GM23248 (cell line): ENCODE data around the gene ADPGK. TPM values are rescaled to one million over a fixed set of nuclear protein-coding genes. Genes with fewer than 3 reads are reported as not detected.
A peak's percentile ranks its signal among the peaks of the same experiment; 100 is the strongest.

Experiments
- DNase-seq: peaks from one replicate; pipeline ENCODE4 v3.0.0-alpha.2; 2015
- H2AFZ ChIP-seq: fragments of 200-600 bp; sonication (generic); 2 replicates; pipeline ENCODE4 v1.6.1; 2016; ENCODE audit warnings: antibody characterized with exemption
- H3F3A ChIP-seq: fragments of 200-600 bp; sonication (generic); 2 replicates; pipeline ENCODE4 v1.6.1; 2016; ENCODE audit warnings: mild to moderate bottlenecking, antibody characterized with exemption, mixed run types; ENCODE audit not compliant: insufficient read depth
- H3K27ac ChIP-seq: fragments of 200-600 bp; sonication (generic); 2 replicates; pipeline ENCODE4 v1.5.1; 2016; ENCODE audit warnings: mild to moderate bottlenecking
- H3K27me3 ChIP-seq: fragments of 200-600 bp; sonication (generic); replicated peaks from 2 replicates; pipeline ENCODE4 v1.6.1; 2016; ENCODE audit warnings: mild to moderate bottlenecking; ENCODE audit not compliant: insufficient read depth
- H3K36me3 ChIP-seq: fragments of 200-600 bp; sonication (generic); 2 replicates; pipeline ENCODE4 v1.6.1; 2016; ENCODE audit warnings: low read depth, mild to moderate bottlenecking
- H3K4me1 ChIP-seq: fragments of 200-600 bp; sonication (generic); 2 replicates; pipeline ENCODE4 v1.6.1; 2016; ENCODE audit warnings: mild to moderate bottlenecking; ENCODE audit not compliant: insufficient read depth
- H3K4me2 ChIP-seq: fragments of 200-600 bp; sonication (generic); one replicate; pipeline ENCODE4 v1.6.1; 2016; ENCODE audit warnings: mild to moderate bottlenecking; ENCODE audit not compliant: unreplicated experiment
- H3K4me3 ChIP-seq: fragments of 200-600 bp; sonication (generic); 2 replicates; pipeline ENCODE4 v1.5.1; 2016; ENCODE audit warnings: mild to moderate bottlenecking
- H3K79me2 ChIP-seq: fragments of 200-600 bp; sonication (generic); 2 replicates; pipeline ENCODE4 v1.6.1; 2016; ENCODE audit warnings: mild to moderate bottlenecking; ENCODE audit not compliant: insufficient read depth
- H3K9ac ChIP-seq: fragments of 200-600 bp; sonication (generic); 2 replicates; pipeline ENCODE4 v1.6.1; 2016; ENCODE audit warnings: mild to moderate bottlenecking
- H3K9me2 ChIP-seq: fragments of 200-600 bp; sonication (generic); 2 replicates; pipeline ENCODE4 v1.6.1; 2016; ENCODE audit warnings: mixed run types, mild to moderate bottlenecking, moderate library complexity; ENCODE audit not compliant: insufficient read depth
- H3K9me3 ChIP-seq: fragments of 200-600 bp; sonication (generic); one replicate; pipeline ENCODE4 v1.6.1; 2017; ENCODE audit warnings: low read depth
- H4K20me1 ChIP-seq: fragments of 200-600 bp; sonication (generic); 2 replicates; pipeline ENCODE4 v1.6.0; 2016; ENCODE audit not compliant: insufficient read depth
- EZH2 ChIP-seq: fragments of 200-600 bp; sonication (generic); IDR thresholded peaks from 2 replicates; pipeline ENCODE4 v1.6.1; 2018; ENCODE audit warnings: antibody characterized with exemption, mild to moderate bottlenecking; ENCODE audit not compliant: insufficient read depth, poor library complexity, severe bottlenecking
- EZH2phosphoT487 ChIP-seq: fragments of 200-600 bp; sonication (generic); IDR thresholded peaks from 2 replicates; pipeline ENCODE4 v1.6.1; 2018; ENCODE audit warnings: antibody characterized with exemption, moderate library complexity, mild to moderate bottlenecking, low read depth; ENCODE audit not compliant: insufficient read depth
- WGBS, 2 experiments: methylation state at CpG; one replicate each; pipeline ENCODE4 v1.1.6; 2015 to 2017; ENCODE audit warnings: low lambda C conversion rate in 2 of 2, low coverage in 1 of 2; ENCODE audit errors: missing lambda C conversion rate in 2 of 2; 5-methylcytosine and 5-hydroxymethylcytosine counted together
- in situ Hi-C: fragments of 300-500 bp; cut with MboI; formaldehyde crosslinking; loops from 2 replicates; pipeline ENCODE4 v1.15.0; 2020
- polyA plus RNA-seq: library from polyadenylated mRNA; unstranded; fragments of >200 nt; fragmentation: Nextera tagmentation; extraction: Ambion mirVana; gene quantifications from 2 replicates; pipeline ENCODE4 v1.2.1, GENCODE V29; 2016
- total RNA-seq: library from RNA; depleted of rRNA; stranded (reverse); fragments of >200 nt; shearing (Covaris generic); gene quantifications from 2 replicates; pipeline ENCODE4 v1.2.3, GENCODE V29; 2014

Gene ADPGK
- total and polyA plus RNA-seq, 2 experiments from 2014 or later = 50.5 to 66.6 TPM

GRCh38 chr15:72796515-72797337, 13.2 kb upstream of the ADPGK start:
- no peaks in the 10 kb centered on the region for H4K20me1 ChIP-seq
- in situ Hi-C loops = loop anchor here (10.0 to 25.0 kb wide), 2 partner anchors 288 to 466 kb away; no protein-coding TSS in a partner anchor
- peak overlapping the region; percentile 73 for H3K4me3 ChIP-seq
- no peaks in the 10 kb centered on the region for H3K27me3 ChIP-seq
- peak overlapping the region; percentile 81 for H2AFZ ChIP-seq
- no peaks in the 10 kb centered on the region for H3F3A ChIP-seq
- no peaks in the 10 kb centered on the region for H3K4me1 ChIP-seq
- peak; percentile 75 for DNase-seq
- H3K79me2 ChIP-seq = no peaks in the 10 kb centered on the region
- no peaks in the 10 kb centered on the region for H3K9me3 ChIP-seq
- peak overlapping the region; percentile 67 for H3K9ac ChIP-seq
- H3K36me3 ChIP-seq = no peaks in the 10 kb centered on the region
- no peaks in the 10 kb centered on the region for H3K9me2 ChIP-seq
- TF ChIP-seq EZH2phosphoT487 (no peak), EZH2 (no peak)
- H3K4me2 ChIP-seq = peak overlapping the region; percentile 69
- no peak overlapping the region for H3K27ac ChIP-seq
- WGBS, 2 experiments = 8 to 10% methylated on average over 44 to 52 of the region's 72 CpGs

- Histone ChIP-seq H4K20me1 (no peaks in the 10 kb centered on the region), H3F3A (no peaks in the 10 kb centered on the region), H3K9me3 (no peaks in the 10 kb centered on the region), H3K4me2 (peak overlapping the region; percentile 69), H3K79me2 (no peaks in the 10 kb centered on the region), H3K36me3 (no peaks in the 10 kb centered on the region), H3K9ac (no peak overlapping the region), H3K4me1 (no peaks in the 10 kb centered on the region), H3K4me3 (peak overlapping the region; percentile 73; the same call in 1 of the 2 replicates), H3K9me2 (no peaks in the 10 kb centered on the region), H2AFZ (peak overlapping the region; percentile 81), H3K27ac (no peak overlapping the region), H3K27me3 (no peaks in the 10 kb centered on the region)
- peak; percentile 48 for DNase-seq
- 67 to 80% methylated on average over 7 of the region's 7 CpGs for WGBS, 2 experiments
- in situ Hi-C loops = loop anchor here (10.0 to 25.0 kb wide), 2 partner anchors 289 to 466 kb away; no protein-coding TSS in a partner anchor
- TF ChIP-seq EZH2 = no peak
- TF ChIP-seq EZH2phosphoT487 = no peak
Measured at GRCh38 chr15:72796210-72796514, 12.6 kb upstream of the ADPGK start.

DNA sequence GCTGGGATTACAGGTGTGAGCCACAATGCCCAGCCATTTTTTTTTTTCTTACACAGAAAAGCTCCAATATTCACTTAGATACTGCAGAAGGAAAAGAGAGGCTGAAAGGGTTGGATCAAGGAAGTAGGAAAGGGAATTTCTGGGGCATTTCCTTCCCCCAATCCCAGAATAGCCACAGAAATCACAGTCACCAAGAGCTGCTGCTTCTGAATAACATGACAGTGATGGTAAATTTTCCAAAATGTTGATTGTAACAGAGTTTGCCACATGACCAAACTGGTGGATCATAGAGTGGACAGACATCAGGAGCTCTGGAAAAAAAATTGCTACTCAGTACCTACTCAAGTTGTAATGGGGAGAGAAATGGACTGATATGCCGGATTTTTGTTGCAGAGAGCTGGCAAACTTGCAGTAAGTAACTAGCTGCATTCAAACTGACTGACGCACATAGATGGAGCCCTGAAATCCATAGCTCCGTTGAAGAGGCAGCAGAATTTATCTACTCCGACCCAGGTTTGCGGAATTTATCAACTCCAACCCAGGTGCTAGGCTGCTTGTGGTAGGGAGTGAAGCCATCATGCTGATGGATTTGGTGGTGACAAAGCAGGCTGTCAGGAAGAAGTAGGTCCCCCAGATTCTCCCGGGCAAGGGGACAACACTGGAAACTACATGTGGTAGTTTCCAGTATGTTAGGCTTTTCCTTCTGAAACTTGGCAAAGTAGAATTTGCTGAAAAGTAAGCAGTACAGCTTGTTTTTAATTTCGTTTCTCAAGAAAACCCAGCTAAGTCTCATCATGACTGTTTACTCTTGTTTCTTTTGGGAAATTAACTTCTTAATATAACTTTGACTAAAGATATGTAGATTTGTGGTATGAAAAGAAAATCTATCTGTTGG, 10.5 kb upstream of the ADPGK start:
- Histone ChIP-seq H3K36me3 (no peaks in the 10 kb centered on the region), H2AFZ (no peak overlapping the region), H3K9me3 (no peaks in the 10 kb centered on the region), H3K9me2 (no peaks in the 10 kb centered on the region), H3K4me3 (no peak overlapping the region), H3K4me2 (no peak overlapping the region), H3K79me2 (no peaks in the 10 kb centered on the region), H3K27ac (no peak overlapping the region), H3F3A (peaks cover 13% of the 10 kb centered on the region; the same call in 1 of the 2 replicates), H3K4me1 (peaks cover 11% of the 10 kb centered on the region), H3K27me3 (no peaks in the 10 kb centered on the region), H3K9ac (no peak overlapping the region), H4K20me1 (no peaks in the 10 kb centered on the region)
- in situ Hi-C loops = loop anchor here (10.0 to 25.0 kb wide), 2 partner anchors 291 to 468 kb away; no protein-coding TSS in a partner anchor
- 74 to 75% methylated on average over 7 of the region's 7 CpGs for WGBS, 2 experiments
- TF ChIP-seq EZH2phosphoT487 (no peak), EZH2 (no peak)
- no peak for DNase-seq

- Histone ChIP-seq H4K20me1 (no peaks in the 10 kb centered on the region), H3K27me3 (no peaks in the 10 kb centered on the region), H3K9ac (no peak overlapping the region), H3K9me2 (no peaks in the 10 kb centered on the region), H3K9me3 (no peaks in the 10 kb centered on the region), H3F3A (peaks cover 13% of the 10 kb centered on the region; the same call in 1 of the 2 replicates), H3K4me1 (peaks cover 11% of the 10 kb centered on the region), H2AFZ (no peak overlapping the region), H3K36me3 (no peaks in the 10 kb centered on the region), H3K79me2 (no peaks in the 10 kb centered on the region), H3K4me2 (no peak overlapping the region), H3K4me3 (no peak overlapping the region), H3K27ac (no peak overlapping the region)
- in situ Hi-C loops = loop anchor here (10.0 to 25.0 kb wide), 2 partner anchors 292 to 470 kb away; no protein-coding TSS in a partner anchor
- DNase-seq = no peak
- 64 to 66% methylated on average over 2 of the region's 2 CpGs for WGBS, 2 experiments
- TF ChIP-seq EZH2phosphoT487 (no peak), EZH2 (no peak)
Measured at GRCh38 chr15:72792431-72792830, 8.9 kb upstream of the ADPGK start.
